ENCODE measurements around the gene RPH3AL. TPM values are rescaled to one million over a fixed set of nuclear protein-coding genes. Genes with fewer than 3 reads are reported as not detected.

Gene RPH3AL
- total and polyA plus RNA-seq, 3 donors from 2014 or later, result 4.4 to 13.5 (median 6.5) TPM

DNA sequence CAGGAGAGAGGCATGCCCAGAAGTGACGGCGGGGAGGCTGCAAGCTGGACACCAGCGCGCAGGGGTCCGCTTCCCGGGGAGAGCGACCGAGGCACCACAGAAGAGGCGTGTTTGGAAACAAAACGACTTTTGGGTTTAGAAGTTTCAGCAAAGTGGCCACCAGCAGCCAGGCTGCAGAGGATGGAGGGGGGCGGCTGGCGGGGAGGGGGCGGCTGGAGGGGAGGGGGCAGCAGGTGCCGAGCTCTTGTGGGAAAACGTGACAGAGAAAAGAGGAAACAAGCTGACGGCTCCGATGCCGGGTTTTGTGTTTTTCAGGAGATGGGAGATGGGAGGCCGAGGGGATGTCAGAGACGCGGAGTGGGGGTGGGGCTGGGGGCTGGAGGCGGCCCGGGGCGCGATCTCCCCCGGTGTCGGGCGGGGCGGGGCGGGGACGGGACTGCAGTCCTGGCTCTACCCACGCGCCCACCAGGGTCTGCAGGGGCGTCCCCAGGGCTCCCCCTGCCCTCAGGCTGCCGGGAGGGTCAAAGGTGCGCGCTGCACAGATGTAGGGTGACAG lies 32.1 kb upstream of the RPH3AL start:
- no peak for TF ChIP-seq POLR2A (IDR thresholded peaks at IDR 0.05)
- TF ChIP-seq, protein P1, sequence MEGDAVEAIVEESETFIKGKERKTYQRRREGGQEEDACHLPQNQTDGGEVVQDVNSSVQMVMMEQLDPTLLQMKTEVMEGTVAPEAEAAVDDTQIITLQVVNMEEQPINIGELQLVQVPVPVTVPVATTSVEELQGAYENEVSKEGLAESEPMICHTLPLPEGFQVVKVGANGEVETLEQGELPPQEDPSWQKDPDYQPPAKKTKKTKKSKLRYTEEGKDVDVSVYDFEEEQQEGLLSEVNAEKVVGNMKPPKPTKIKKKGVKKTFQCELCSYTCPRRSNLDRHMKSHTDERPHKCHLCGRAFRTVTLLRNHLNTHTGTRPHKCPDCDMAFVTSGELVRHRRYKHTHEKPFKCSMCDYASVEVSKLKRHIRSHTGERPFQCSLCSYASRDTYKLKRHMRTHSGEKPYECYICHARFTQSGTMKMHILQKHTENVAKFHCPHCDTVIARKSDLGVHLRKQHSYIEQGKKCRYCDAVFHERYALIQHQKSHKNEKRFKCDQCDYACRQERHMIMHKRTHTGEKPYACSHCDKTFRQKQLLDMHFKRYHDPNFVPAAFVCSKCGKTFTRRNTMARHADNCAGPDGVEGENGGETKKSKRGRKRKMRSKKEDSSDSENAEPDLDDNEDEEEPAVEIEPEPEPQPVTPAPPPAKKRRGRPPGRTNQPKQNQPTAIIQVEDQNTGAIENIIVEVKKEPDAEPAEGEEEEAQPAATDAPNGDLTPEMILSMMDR (IDR thresholded peaks at IDR 0.05), result no peak
- Histone ChIP-seq H3K36me3 (ENCODE audit: low read depth, missing control alignments) (no peaks in the 10 kb centered on the region), H3K27ac (no peak overlapping the region), H3K4me1 (peaks cover 5% of the 10 kb centered on the region), H3K27me3 (no peaks in the 10 kb centered on the region), H3K4me3 (peak overlapping the region; percentile 60 to 62), H3K9me3 (no peaks in the 10 kb centered on the region)
- DNase-seq, result no peak
- 47 to 49% methylated on average over 22 to 36 of the region's 37 CpGs for WGBS, 2 donors
- intact Hi-C loops (cut with DNase I; ENCODE audit: low total_unique reads), result no loop called here

DNA sequence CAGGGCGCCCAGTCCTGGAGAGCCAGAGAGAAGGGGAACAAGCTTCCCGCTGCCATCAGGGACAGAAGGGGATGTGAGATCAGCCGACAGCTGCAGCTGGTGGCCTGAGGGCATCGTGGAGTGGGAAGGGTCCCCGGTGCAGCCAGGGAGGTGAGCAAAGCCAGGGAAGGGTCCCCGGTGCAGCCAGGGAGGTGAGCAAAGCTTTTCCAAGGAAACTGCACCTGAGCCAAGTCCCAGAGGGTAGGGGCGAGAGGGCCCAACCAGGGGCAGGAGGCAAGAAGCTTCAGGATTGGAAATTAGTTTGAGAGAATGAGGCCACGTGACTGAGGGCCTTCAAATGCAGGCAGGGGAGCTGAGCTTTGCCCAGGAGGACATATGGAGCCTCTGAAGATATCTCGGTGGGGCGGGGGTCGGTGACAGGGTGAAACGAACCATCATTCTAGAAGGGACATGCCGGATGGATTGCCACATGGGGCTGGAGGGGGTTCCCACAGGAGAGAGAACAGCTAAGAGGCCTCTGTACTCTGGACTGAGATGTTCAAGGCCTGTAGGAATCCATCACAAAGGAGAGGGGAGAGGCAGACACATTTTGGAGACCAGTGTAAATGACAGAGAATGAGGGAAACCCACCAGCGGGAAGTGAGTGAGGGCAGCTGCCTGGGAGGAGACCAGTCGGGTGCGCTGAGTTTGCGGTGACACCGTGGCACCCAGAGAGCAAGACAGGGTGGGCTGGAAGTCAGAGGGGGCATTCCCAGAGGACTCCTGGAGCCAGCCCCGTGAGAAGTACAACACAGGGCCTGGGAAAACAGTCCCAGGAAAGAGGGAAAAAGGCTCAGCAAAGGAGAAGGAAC lies 31.4 kb upstream of the RPH3AL start:
- intact Hi-C loops (cut with DNase I; ENCODE audit: low total_unique reads), result no loop called here
- H3K4me3 ChIP-seq, result no peak overlapping the region
- H3K36me3 ChIP-seq (ENCODE audit: low read depth, missing control alignments), result no peaks in the 10 kb centered on the region
- no peaks in the 10 kb centered on the region for H3K9me3 ChIP-seq
- H3K27me3 ChIP-seq, result no peaks in the 10 kb centered on the region
- no peak overlapping the region for H3K27ac ChIP-seq
- 71 to 78% methylated on average over 19 of the region's 19 CpGs for WGBS, 2 donors
- no peak for DNase-seq
- TF ChIP-seq POLR2A (IDR thresholded peaks at IDR 0.05), result no peak
- TF ChIP-seq, protein P1 (IDR thresholded peaks at IDR 0.05), result no peak
- peaks cover 5% of the 10 kb centered on the region for H3K4me1 ChIP-seq

DNA sequence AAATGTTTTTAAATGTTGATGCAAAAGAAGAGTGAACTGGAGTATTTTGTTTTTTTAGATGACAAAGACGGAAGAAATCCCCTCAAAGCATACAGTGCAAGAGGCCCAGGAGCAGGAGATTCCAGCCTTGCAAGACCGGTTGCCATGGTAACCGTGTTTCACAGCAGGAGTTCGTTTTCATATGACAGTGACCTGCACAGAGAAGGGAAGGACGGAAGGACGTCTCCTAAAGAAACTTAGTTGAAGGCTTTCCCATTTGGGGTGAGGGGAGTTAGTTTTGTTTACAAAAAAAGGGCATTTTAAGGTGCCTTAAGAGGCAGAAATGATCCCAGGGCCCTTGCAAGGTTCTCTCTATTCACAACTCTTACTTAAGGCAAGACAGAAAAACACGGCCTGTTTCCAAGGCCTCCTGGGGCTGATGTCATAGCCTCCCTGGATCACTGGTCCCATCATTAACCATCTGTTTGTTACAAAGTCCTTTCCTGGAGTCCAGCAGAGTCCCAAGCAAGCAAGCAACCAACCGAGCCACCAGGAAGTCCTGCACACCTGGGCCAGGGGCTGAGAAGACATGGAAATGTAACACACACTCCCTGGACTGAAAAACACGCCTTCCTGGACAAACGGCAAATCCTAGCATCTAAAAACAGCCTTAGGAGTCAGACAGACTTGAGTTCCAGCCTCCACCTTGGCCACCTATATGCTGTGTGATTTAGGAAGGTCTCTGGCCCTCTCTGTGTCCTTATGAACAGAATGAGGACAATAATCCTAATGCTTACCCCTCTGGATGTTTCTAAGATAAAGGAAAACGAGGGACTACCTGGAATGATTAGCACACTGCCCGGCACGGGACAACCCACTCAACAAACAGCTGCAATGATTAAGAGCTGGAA lies 30.3 kb upstream of the RPH3AL start:
- TF ChIP-seq, protein P1 (IDR thresholded peaks at IDR 0.05), result no peak
- TF ChIP-seq POLR2A (IDR thresholded peaks at IDR 0.05), result no peak
- Histone ChIP-seq H3K27ac (no peak overlapping the region), H3K4me3 (no peak overlapping the region), H3K4me1 (peaks cover 5% of the 10 kb centered on the region), H3K36me3 (ENCODE audit: low read depth, missing control alignments) (no peaks in the 10 kb centered on the region), H3K9me3 (no peaks in the 10 kb centered on the region), H3K27me3 (no peaks in the 10 kb centered on the region)
- intact Hi-C loops (cut with DNase I; ENCODE audit: low total_unique reads), result no loop called here
- peak; percentile 47 for DNase-seq
- WGBS, 2 donors, result 65 to 75% methylated on average over 13 of the region's 13 CpGs

DNA sequence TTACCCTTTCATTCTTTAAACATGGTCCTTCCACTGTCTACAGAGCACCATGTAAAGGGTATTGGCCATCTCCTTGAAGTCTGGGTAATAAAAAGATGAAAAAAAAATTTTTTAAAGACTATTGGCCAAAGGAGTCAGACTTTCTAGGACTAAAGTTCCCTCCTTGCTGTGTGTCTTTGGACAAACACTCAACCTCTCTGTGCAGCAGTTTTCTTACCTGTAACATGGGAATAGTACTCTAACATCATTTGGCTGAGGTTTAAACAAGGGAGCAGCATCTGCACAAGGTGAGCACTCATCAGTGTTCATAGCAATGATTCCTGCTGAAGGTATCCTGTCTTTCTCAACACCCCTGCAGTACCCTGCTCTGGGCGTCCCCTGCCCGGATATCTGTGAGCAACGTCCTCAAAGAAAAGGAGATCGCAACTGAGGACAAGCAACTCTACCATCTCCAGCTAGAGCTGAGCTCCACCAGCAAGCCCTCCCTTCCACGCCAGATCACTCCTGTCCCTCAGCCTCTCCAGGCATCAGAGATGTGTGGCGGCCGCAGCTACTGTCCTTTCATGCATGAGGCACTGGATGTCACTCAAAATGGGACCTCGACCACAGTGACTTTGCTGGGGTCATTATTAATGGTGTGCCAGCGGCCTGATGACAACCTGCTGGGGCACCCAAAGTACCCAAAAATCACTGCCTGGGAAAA lies 29.5 kb upstream of the RPH3AL start:
- no peak for DNase-seq
- intact Hi-C loops (cut with DNase I; ENCODE audit: low total_unique reads), result no loop called here
- H3K27ac ChIP-seq, result no peak overlapping the region
- H3K27me3 ChIP-seq, result no peaks in the 10 kb centered on the region
- no peak overlapping the region for H3K4me3 ChIP-seq
- H3K4me1 ChIP-seq, result peaks cover 5% of the 10 kb centered on the region
- no peak for TF ChIP-seq POLR2A (IDR thresholded peaks at IDR 0.05)
- TF ChIP-seq, protein P1 (IDR thresholded peaks at IDR 0.05), result no peak
- 81 to 82% methylated on average over 9 of the region's 9 CpGs for WGBS, 2 donors
- H3K36me3 ChIP-seq (ENCODE audit: low read depth, missing control alignments), result no peaks in the 10 kb centered on the region
- no peaks in the 10 kb centered on the region for H3K9me3 ChIP-seq

Data from testis (tissue), 3 donors.